GM18526 (cell line): ENCODE results near the gene SPDYC.

Experiments used
- POLR2A ChIP-seq: IDR thresholded peaks from 3 replicates; pipeline ENCODE4 v1.6.1; 2011; ENCODE audit not compliant: insufficient read length; ENCODE audit errors: extremely low read depth

SPDYC gene

DNA sequence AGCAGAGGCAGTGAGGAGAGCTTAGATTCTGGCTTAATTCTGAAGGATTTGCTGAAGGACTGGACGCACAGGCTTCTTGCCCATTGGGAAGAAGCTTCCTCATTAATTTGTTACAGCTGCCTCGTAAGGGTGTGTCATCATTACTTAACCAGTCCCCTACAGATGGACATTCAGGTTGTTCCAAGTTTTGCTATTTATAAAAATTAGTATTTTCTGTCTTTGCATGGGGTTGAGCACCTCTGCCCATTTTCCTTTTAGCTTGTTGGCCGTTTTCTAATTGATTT is 49.8 kb downstream of the SPDYC start:
- TF ChIP-seq POLR2A: no peak

DNA sequence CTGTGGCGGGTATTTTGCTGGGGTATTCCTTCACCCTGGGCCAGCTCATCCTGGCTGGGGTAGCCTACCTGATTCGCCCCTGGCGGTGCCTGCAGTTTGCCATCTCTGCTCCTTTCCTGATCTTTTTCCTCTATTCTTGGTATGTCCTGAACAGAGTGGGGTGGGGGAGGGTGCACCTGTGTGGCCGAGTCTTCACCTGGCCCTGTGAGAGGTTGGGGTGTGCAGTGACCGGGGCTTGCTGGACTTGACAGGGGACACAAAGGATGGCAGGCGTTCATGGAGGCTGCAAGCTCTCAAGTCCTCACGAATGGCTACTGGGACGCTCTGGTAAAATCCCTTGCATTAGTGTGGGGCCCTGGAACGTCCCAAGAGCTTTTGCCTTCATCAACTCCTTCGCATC is 51.0 kb downstream of the SPDYC start:
- TF ChIP-seq POLR2A: no peak
